Activated effector memory CD4-positive, alpha-beta T cell treated with anti-CD3 and anti-CD28 coated beads, Interleukin-2, amount 50 U/mL, for 16 hours (primary cell): ENCODE results near the gene TLR9.

Source experiments
- DNase-seq: peaks from one replicate; pipeline ENCODE4 v3.0.0-alpha.2; 2020

TLR9 gene

DNA sequence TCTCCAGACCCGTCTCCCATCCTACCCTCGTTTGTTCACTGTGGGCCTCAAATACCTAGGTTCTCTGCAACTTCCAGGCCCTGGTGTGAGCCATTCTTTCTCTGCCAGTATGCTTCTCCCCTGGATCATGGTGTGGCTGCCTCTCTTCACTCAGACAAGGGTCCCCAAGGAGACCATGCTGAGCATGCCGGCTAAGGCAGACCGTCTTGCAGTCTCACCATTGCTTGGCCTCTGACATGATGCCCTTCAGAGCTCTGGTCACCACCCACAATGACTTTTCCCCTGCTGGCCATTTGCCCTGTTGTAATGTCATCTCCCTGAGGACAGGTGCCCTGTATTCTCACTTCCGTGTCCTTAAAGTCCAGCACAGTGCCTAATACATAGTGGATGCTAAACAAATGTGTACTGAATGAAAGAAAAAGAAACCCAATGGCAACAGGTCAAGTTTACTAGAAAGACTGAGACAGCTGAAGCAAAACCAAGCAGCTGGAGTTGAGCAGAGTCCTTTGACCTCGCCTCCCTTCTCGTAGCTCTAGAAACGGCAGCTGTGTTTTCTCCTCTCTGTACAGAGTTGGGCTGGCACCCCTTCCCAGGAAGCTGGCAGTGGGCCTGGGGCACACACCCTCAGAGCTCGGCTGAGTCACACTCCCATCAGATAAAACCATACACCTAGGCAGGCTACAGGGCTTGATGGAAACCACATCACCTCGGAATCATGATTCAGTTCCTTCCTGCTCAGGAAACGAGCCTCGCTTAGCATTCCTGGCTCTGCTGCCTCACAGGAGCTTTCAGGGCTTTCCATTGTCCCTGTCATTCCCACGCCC, 8.6 kb downstream of the TLR9 start:
- DNase-seq: peak; percentile 86

DNA sequence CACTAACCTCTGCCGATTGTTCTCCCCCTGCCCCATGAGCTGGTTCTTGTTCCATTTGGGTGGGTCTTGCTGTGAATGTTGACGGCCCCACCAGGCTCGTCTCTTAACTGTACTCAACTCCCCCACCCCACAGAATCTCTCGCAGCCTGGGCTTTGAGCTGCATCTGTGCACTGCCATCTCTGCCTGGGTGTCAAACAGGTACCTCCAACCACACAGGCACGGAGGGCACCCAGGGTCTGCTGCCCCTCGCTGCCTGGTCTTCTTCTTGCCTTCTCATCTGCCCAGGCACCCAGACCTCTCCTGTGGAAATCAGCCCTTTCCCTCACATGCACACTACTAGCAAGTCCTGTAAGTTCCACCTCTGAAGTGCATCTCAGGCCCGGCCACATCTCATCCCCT, 10.1 kb downstream of the TLR9 start:
- no peak for DNase-seq

DNA sequence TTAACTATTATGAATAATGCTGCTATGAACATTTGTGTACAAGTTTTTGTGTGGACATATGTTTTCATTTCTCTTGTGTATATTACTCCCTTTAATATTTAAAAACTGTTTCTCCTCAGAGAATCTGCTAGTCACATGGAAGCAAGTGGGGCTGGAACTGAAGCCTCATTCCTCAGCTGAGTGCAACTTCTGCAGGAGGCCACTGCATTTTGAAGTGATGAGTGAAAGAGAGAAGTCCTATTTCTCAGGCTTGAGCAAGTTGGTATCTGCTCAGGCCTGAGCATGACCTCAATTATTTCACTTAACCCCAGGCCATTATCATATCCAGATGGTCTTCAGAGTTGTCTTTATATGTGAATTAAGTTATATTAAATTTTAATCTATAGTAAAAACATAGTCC, 11.5 kb downstream of the TLR9 start:
- no peak for DNase-seq

DNA sequence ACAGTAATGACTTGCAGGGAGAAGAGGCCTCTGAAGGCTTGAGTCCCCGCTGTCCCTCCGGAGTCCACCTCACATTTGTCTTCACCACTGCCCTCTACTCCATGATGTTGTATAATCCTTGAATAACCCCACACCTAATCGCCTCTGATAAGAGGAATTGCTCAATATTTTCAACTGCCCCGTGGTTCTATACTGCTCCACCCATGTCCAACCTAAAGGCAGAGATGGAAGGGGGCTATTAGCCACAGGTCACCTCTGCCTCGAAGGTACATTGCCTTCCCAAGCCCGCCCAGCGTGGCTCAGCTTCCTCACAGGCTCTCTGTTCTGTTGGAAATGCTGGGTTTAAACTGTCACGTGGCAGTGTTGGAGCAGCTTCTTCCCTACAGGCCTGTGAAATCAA, 12.4 kb downstream of the TLR9 start:
- DNase-seq: no peak

DNA sequence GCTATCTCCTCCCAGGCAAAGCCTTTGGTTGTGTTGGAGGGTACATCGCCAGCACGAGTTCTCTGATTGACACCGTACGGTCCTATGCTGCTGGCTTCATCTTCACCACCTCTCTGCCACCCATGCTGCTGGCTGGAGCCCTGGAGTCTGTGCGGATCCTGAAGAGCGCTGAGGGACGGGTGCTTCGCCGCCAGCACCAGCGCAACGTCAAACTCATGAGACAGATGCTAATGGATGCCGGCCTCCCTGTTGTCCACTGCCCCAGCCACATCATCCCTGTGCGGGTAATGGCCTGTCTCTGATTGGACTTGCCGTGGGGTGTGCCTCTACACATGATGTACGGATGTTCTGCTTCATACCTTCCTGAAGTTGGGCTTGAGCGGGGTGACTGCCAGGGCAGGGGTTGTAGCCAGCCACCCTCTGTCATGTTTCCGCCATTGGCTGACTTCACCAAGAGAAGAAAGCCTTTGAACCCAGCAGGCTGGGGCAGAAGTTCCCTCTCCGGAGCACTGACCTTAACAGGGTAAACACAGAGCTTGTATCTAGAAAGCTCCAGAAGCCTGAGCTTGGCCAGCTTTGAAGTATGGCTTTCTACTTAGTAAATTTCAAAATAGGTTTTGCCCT, 14.1 kb downstream of the TLR9 start:
- DNase-seq: no peak

DNA sequence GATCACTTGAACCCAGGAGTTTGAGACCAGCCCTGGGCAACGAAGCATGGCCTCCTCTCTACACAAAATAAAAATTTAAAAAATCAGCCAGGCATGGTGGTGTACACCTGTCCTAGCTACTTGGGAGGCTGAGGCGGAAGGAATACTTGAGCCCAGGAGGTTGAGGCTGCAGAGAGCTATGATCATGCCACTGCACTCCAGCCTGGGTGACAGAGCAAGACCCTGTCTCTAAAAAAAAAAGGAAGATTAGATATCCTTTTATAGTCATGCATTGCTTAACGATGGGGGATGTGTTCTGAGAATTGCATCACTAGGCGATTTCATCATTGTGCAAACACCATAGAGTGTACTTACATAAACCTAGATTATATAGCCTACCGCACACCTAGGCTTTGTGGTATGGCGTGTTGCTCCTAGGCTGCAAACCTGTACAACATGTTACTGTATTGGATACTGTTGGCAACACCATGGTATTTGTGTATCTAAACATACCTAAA, 14.8 kb downstream of the TLR9 start:
- no peak for DNase-seq

DNA sequence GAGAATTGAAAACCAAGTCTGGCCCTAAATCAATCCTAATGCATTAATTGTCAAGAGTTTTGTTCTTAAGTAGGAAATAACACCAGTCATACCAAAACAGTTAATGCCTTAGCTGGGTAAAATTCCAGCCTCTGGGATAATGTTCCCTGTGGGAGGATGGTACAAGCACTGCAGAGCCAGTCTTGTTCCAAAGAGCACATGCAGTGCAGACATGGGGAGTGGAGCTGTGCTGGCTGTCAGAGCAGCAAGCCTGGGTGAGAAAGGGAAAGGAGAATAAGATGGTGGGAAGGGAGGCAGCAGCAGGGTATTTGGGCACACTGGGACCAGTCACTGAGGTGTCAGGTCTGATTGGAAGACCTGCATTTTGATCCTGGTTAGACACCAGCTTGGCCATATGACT, 15.4 kb downstream of the TLR9 start:
- DNase-seq: no peak

DNA sequence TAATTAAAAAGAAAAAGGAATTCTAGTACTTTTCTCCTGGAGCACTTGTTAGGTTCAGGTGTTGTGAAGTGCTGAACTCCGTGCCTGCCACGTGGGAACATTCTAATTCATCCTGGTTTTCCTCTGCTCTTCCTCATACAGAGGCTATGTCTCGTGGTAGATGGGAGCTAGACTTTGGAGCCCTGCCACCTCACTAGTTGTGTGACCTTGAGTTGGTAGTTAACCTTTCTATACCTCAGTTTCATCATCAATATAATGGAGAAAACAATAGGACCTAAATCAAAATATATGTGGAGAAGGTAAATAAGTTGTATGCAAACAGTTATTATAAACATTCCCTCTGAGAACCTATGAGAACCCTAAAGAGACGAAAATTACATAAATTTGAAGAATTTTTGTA, 16.9 kb downstream of the TLR9 start:
- DNase-seq: no peak

DNA sequence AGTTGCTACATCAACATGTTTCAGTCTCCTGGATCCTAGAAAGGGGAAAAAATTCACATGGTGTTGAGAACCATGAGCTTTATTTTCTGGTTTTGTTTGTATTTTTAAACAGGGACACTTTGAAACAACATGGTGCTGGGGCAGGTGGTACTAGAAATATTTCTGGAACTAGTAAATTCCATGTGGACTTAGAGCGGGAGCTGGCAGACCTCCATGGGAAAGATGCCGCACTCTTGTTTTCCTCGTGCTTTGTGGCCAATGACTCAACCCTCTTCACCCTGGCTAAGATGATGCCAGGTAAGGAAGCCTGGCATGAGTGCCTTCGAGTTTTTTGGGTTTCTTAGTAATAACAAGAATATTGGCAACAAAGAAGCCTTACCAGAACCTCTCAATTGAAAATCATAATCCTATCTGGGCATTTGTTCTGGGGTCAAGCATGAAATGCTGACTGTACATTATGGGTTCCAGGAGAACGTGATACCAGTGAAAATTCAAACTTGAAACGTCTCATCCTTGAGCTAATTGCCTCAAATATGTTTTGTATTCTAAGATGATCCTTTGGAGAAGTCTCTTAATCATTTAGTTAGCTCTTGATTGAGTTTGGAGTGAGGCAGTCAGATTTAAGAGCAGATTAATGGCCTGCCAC, 19.6 kb downstream of the TLR9 start:
- DNase-seq: no peak

DNA sequence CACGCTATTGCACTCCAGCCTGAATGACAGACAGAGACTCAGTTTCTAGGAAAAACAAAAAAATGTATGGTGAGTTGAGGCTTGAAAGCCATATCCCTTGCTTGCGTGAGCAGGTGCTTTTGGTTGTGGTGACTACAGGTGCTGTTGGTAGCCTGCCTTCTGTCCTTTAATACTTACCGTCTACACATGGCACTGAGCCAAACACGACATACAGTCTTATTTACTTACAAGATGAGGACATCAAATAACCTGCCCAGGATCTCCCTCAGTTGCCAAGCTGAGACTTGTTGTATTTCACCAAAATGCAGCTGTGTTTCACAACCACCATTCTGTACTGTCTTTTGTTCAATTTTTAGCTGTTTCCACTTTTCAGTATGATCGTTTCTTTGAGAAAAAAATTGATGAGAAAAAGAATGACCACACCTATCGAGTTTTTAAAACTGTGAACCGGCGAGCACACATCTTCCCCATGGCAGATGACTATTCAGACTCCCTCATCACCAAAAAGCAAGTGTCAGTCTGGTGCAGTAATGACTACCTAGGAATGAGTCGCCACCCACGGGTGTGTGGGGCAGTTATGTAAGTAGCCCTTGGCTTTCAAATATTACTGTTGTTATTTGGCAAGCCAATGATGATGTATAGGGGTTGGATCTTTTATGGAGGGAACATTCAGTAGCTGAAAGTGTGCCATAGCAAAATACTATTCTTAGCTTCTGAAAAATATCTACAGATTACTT, 20.9 kb downstream of the TLR9 start:
- DNase-seq: no peak

DNA sequence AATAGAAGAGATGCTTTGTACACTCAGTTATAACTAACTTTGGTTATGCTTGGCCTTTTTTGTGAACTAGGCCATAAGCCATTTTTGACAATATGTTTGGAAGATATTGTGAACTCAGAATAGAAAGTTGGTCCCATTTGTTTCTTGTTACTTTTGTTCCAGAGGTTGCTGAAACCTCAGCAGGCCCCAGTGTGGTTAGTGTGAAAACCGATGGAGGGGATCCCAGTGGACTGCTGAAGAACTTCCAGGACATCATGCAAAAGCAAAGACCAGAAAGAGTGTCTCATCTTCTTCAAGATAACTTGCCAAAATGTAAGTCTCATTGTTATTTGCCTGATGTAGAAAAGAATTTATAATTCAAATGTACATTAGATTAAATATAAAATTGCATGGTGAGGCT, 21.7 kb downstream of the TLR9 start:
- no peak for DNase-seq

DNA sequence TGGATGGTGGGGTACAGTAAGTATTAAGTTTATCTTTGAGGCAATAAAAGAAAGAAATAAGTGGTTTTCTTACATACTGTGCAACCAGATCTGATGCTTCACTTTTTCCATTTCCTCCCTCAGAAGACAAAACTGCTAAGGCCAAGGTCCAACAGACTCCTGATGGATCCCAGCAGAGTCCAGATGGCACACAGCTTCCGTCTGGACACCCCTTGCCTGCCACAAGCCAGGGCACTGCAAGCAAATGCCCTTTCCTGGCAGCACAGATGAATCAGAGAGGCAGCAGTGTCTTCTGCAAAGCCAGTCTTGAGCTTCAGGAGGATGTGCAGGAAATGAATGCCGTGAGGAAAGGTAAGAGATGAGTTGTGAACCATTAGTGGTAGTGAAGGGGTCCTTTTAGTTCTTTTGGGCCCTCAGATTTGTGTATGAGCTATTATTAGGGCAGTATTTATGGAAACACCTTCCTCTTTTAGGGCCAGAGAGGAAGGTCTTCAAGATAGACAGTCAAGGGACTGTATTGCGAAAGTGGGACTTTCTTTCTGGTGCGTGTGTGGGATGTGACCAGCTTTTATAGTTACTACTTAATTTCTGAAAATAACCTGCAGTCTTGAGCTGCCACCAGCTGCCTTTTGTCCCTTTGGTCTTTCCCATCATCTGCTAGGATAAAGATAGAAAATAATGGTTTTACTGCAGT, 22.9 kb downstream of the TLR9 start:
- DNase-seq: no peak

DNA sequence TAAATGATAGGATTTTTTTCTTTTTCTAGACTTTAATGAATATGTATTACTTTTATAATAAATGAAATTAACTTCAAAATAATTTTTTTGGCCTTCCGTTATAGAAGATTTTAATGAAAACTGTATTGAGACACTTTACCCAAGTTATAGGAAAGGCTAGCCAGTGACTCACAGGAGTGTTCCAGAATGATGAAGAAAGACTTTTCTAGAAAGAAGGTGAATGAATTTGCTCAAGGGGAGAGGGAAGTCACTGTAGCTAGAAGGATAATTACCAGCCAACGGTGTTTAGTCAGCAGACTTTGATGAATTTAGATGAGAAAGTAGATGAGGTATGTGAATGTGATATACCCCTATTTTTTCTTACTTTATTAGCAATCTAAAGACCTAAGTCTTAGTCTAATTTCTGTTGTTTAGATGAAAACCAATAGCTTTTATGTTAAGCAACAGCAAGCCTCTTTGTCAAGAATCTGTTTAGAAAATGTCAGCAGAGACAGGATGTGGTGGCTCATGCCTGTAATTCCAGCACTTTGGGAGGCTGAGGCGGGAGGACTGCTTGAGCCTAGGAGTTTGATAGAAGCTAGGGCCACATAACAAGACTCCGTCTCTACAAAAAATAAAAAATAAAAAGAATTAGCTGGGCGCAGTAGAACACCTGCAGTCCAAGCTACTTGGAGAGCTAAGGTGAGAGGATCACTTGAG, 24.3 kb downstream of the TLR9 start:
- no peak for DNase-seq

DNA sequence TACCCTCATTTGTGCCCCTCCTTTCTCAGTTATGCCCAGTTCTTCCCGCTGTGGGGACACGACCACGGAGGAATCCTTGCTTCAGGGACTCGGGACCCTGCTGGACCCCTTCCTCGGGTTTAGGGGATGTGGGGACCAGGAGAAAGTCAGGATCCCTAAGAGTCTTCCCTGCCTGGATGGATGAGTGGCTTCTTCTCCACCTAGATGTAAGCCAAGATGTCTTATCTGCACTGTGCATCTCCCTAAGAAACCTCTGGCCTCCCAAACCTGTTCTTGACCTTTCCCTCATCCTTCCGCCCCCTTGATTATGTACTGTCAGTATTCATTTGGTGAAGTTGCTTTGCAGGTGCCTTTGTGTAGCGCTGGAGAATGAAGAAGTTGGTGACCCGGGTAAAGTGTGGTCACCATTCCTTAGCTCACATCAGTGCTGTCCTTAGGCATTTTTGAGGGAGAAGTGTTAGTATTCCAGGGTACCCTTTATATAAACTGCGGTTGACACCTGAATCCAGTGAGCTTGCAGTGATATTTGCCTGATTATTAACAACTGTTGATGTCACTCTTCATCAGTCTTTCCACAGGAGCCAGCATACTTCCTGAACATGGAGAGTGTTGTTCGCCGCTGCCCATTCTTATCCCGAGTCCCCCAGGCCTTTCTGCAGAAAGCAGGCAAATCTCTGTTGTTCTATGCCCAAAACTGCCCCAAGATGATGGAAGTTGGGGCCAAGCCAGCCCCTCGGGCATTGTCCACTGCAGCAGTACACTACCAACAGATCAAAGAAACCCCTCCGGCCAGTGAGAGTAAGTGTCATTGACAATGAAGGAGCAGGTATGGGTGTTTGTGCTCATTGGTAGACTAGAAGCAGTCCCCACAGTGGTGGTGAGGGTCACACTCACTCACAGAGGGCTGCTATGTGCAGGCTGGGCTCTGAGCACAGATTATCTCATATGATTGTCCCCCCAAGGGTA, 26.5 kb downstream of the TLR9 start:
- no peak for DNase-seq

DNA sequence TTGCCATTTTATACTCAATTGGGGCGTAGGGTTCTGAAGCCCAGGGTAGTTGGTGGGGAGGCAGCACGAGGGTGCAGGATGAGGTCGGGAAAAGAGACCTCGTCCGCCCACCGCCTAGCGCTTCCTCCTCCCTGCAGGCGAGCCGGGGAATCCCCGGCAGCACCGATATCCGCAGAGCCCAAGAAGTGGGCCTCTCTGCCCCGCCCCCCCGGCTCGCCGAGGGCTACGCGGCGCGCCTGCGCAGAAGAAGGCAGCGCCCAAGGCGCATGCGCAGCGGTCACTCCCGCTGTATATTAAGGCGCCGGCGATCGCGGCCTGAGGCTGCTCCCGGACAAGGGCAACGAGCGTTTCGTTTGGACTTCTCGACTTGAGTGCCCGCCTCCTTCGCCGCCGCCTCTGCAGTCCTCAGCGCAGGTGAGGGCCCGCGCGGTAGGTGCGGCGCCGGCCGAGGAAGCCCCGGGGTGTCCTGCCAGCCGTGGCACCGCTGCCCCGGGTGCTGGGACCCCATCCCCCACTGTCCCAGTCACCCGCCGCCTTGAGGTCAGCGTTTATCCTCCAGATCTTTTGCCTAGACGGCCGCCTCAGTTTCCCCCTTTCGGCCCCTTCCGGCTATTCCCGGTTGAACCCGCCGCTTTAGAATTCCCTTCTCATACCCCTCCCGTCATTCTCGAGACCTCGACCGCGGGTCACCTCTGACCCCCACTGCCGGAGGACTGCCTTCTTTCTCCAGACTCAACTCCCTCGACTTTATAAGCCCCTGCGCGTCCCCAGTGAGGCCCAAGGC, 27.4 kb downstream of the TLR9 start, which contains the start of gene ALAS1:
Gene ALAS1, plus strand, starts transcription at position 319 of the 784 bp plus-strand sequence. CDS start 1,082 bp downstream, outside the sequence.
- peak; percentile 98 for DNase-seq

DNA sequence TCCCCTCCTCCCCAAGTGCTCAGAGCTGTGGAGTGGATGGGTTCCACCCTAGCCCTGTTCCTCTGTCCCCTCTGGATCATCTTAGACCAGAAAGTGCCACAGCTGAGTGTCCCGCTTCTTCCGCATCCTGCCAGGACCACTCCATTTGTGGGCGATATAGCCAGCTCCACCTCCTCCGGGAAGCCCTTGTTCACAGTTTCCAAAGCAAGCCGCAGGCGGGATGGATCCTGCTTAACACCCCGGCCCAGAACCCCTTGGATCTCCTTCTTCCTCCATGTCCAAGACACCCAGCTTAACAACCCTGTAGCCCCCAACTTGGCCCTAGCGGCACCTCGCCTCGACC, 28.0 kb downstream of the TLR9 start:
- no peak for DNase-seq

DNA sequence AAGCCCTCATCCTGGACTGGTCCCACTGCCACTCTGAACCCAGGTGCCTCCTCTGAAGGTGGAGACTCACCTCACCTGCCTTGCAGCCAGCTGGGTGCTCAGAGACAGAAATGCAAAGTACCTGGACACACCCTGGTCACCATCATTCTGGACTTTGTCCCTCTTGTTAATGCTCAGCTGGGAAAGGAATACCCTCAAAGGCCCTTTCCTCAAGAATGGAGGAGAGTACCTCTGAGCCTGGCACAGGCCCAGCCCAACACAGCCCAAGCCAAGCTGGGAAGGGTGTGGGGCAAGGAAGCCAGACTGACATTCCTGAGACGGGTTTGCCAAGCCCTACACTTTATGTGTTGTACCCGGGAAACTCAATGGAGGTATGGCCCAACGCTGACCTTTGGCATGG, 28.5 kb downstream of the TLR9 start:
- no peak for DNase-seq

DNA sequence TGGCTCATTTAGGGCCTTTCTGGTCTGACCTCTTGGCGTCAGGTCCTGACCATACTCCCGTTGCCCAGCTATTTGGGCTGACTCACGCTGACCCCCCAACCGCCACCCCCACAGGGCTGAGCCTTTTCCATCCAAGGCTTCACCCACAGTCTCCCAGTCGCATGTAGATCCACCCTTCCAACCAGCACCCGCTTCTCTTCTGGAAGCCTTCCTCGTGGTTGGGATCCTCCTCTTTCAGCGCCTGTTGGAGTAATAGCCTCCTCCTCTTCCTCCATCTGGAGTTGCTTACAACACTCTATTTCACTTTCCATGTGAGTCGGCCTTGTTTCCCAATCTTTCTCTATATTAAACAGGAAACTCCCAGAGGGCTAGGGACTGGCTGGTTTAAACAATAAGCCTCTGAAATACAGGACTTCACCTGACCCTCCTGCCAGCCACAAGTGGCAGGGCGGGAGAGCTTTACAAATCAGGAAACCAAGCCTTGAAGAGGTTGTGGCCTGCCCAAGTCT, 29.6 kb downstream of the TLR9 start:
- no peak for DNase-seq

DNA sequence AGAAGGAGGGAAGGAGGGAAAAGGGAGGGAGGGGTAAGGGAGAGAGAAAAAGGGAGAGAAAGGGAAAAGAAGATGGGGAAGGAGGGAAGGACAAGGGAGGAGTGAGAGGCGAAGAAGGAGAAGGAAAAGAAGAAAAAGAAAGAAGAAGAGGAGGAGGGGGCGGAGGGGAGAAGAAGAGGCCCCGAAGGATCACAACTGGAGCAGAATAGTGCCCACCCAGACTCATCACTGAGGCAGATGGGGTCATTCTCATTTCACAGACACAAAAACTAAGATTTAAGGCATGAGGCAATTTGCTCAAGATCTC, 30.2 kb downstream of the TLR9 start:
- no peak for DNase-seq
